Tongue (tissue), 2 donors: ENCODE data around the gene DMRT1. TPM values are rescaled to one million over a fixed set of nuclear protein-coding genes. Genes with fewer than 3 reads are reported as not detected.

Source experiments
- DNase-seq: peaks from one replicate; pipeline ENCODE4 v3.0.0-alpha.2; 2015
- total RNA-seq: library from RNA; depleted of rRNA; stranded (reverse); fragments of >200 nt; gene quantifications from one replicate; pipeline ENCODE4 v1.2.3, GENCODE V29; 2014

Gene DMRT1
- total RNA-seq, 1 donor from 2014 or later: not detected

GRCh38 chr9:922731-923130, 81.2 kb downstream of the DMRT1 start:
- no peak for DNase-seq

DNA sequence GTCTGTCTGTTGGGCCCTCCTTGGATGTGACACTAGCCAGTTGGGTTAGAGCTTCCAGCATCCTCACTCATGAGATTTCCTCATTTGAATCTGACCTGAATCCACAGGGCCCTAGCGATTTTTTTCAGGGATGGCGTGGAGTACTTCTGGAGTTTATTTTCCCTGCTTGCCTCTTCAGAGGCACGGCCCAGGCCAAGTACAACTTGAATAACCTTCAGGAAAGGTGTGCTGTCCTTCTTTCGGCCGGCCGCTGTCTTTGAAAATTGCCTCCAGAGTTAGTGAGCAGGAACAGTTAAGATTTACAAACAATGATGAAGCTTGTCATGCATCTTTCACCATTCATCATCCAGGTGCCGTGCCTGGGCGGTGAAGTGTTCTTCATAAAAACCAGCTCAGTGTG, 85.5 kb downstream of the DMRT1 start:
- DNase-seq: no peak

- no peak for DNase-seq
These were observed 87.0 kb downstream of the DMRT1 start for GRCh38 chr9:928363-929042.

- DNase-seq: no peak
These were observed 88.2 kb downstream of the DMRT1 start for GRCh38 chr9:929719-930118.

DNA sequence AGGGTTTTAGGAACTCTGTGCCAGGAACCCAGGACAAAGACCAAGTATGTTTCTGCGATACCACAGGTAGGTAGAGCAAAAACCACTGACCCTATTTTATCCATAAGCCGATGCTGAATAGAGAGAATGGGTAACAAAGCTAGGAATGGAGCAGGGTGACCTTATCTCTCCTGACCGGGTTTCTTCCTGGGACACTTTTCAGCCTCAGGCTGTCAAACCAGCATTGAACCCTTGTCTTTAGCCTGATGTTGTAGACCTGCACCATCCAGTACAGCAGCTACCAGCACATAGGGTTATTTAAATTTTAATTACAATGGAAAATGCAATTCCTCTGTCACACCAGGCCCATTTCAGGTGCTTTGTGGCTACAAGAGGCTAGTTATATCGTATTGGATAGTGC, 91.9 kb downstream of the DMRT1 start:
- no peak for DNase-seq

DNA sequence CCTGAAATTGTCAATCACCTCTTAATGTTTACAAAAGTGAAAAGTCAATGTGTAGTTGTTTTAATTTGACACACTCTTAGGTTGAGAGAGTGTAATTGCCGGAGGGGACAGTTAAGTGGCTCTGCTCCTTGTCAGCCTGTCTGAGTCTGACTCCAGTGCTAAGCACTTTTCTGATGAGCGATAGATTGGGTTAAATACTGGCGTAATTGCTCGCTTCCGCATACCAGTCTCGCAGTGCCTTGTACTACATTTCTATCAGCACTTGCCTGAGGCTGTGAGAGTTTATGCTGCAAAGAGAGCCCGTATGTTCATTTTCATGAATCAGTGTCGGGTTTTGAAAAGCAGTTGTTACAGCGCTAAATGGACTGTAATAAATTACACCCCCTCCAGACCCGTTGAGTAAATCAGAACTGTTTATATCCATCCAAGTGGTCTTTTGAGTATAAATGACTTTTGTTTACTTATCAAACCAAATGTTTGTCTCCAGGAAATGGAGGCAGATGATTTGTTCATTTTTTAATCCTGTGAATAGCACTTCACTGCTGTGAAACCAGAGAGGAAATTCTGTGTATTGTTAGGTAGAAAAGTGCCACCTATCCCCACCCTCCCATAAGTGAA, 94.0 kb downstream of the DMRT1 start:
- peak; percentile 63 for DNase-seq

DNA sequence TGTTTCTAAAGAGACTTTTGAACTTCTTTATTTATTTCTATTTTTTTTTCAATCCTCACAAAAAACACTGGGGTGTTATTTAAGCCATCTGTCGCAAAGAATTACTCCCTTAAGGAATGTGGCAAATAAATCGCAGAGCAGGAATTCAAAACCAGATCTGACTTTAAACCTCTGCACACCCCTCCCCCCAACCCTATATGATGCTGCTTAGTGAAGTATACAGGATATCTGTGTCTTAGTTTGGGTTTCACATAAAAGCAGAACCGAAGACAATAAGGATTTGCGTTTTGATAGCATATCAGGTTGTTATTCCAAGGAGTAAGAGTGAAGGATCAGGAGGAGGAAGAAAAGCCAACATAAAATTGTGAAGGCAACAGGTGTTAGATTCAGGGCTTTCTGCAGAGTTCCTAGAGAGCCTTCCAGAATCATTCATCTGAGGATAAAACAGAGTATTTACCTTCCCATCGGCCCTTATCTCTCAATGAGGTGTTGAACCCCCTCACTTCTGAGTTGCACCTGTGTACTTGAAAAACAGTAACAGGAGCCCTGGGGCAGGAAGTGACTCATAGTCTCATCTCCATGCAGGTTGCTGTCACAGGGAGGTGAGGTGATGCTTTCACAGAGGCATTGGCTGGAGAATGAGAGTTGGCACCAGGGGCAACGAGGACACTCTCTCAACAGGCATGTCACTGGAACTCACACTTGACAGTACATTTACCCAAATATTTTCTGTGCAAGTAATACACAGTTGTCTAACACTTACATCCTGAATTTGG, 101.5 kb downstream of the DMRT1 start:
- no peak for DNase-seq

- no peak for DNase-seq
These were observed 106.5 kb downstream of the DMRT1 start for GRCh38 chr9:947985-948384.

- peak; percentile 10 for DNase-seq
These were observed 107.0 kb downstream of the DMRT1 start for GRCh38 chr9:948497-948896.

GRCh38 chr9:950139-950538, 108.6 kb downstream of the DMRT1 start:
- DNase-seq: no peak

GRCh38 chr9:952546-952945, 111.0 kb downstream of the DMRT1 start:
- no peak for DNase-seq

GRCh38 chr9:959105-959504, 117.6 kb downstream of the DMRT1 start:
- no peak for DNase-seq

- no peak for DNase-seq
These were observed 118.4 kb downstream of the DMRT1 start for GRCh38 chr9:959914-960313.

- no peak for DNase-seq
These were observed 120.5 kb downstream of the DMRT1 start for GRCh38 chr9:962023-962422.

GRCh38 chr9:965497-965896, 124.0 kb downstream of the DMRT1 start:
- DNase-seq: no peak

DNA sequence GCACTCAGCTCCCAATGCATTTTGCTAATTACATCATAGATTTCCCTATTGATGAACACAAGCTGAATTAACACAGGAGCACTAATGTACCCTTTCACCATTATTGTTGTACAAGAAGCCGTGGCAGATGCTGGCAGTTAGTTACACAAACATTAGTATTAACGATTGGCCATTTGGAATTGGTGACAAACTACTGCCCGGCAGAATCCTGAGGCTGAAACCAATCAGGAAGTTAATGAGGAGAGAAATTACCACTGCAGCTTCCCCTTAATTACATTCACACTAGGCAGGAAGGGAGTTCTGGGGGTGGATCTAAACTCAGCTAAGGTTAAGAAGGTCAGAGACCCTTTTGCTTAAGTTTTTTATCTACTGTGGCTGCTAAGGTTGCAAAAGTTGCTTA, 125.4 kb downstream of the DMRT1 start:
- no peak for DNase-seq

DNA sequence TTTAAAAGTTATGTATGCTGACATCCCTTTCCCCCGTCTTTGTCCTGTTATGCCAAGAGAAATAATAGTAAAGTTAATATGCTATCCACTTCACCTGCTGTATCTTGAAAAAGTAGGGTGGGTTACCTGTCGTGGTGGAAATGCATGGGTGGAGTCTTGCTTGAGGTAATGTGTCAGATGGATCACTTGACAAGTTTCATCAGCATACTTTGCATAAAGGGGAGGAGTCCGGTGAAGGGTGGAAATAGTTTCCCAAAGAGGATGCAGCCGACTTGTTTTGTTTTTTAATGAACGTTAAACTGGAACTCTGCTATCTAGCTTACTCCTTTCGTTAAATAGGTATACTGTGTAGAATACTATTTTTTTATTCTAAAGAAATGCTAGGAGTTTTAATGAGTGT, 125.9 kb downstream of the DMRT1 start:
- no peak for DNase-seq

DNA sequence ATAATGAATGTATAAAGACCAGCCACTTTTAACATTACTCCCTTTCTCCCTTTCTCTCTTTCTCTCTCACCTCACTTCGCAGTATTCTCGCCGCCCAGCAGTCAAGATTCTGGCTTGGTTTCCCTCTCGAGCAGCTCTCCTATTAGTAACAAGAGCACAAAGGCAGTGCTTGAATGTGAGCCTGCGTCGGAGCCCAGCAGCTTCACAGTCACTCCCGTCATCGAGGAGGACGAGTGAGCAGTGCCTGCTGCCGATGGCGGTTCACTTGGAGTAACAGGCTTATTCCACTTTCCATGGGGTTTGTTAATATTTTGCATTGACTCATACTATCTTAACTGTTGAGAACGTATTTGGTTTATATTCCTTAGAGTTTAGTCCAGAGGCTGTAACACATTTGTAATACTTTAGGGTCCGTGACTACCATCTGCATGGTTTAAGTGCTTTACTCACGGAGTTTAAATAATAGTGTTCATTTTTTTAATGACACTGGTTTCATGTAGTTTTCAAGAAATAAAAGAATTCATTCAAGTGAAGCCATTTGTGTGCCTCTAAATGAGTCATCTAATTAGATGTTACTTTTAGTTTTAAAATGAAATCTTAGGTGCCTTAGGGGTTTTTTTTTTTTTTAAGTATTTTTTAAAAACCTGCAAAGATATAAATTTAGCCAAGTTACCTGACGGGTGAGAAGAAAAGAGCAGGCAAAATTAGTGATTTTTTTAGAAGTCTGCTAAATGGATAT, 126.6 kb downstream of the DMRT1 start:
- DNase-seq: peak; percentile 54

DNA sequence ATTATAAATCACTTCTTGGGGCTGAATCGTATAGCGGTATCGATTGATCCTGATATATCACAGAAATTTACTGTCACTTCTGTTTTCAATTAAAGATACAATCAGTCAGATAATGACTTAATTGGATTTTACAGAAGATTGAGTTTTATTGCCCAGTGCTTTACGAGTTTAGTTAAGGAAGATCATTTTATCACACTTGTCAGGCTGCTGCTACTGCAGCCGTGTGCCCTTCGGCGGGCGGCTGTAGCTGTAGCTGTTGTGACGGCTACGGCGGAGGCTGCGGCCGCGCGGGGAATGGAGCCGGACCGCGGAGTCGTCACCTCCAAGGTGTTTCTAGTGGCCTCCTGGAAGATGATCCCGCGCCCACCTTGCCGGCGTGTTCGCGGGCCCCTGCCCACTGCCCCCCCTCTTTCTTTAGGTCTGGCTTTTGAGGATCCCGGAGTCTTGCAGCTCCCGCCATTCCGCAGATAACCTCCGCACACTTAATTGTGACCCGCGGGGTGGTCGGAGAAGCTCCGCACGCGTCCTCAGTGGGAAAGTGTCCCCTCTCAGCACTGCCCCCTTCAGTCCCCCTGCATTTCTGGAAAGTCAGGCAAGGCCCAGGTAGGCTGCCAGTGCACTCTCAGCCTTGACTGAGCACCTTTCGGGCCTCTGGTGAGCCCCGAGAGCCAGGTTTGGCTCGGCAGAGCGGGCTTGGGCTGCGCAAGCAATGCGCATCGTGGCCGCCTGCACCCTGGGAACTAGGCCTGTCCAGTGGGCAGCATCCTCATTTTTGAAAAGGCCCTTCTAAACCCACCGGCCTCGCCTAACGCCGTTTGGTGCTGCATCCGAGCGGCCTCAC, 128.0 kb downstream of the DMRT1 start:
- no peak for DNase-seq

- DNase-seq: no peak
These were observed 128.9 kb downstream of the DMRT1 start for GRCh38 chr9:970151-970996.
